ENCODE data around the gene REC114. TPM values are rescaled to one million over a fixed set of nuclear protein-coding genes. Genes with fewer than 3 reads are reported as not detected.

Gene REC114
- total and polyA plus RNA-seq, 10 of the 15 experiments (the other 5 are each of a cell fraction or from before 2014, with no cell fraction given): not detected

DNA sequence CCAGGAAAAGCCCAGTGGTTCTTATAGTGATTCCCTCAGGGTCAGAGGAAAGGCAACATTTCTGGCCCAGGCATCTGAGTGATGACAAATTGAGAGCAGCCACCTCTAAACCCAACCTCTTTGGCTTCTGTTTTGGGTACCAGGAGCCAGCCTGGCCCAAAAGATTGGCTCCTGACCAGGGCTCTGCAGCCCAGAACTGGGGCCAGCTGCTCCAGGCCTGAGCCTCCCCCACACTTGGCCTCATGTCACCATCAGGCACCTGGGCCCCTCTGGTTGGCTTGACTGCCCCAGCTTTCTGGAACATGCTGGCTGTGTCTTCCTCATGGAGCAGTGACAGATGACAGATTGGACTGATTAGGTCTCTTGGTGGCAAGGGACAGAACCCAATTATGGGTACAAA, 48.2 kb upstream of the REC114 start (continued):
- no peak for TF ChIP-seq BHLHE40 (IDR thresholded peaks at IDR 0.05; ENCODE audit: borderline replicate concordance in 1 of 2, low read depth in 2 of 2, low read length in 1 of 2)
- TF ChIP-seq, protein P1, sequence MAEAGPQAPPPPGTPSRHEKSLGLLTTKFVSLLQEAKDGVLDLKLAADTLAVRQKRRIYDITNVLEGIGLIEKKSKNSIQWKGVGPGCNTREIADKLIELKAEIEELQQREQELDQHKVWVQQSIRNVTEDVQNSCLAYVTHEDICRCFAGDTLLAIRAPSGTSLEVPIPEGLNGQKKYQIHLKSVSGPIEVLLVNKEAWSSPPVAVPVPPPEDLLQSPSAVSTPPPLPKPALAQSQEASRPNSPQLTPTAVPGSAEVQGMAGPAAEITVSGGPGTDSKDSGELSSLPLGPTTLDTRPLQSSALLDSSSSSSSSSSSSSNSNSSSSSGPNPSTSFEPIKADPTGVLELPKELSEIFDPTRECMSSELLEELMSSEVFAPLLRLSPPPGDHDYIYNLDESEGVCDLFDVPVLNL (IDR thresholded peaks at IDR 0.05; ENCODE audit: low read depth, low read length): no peak

DNA sequence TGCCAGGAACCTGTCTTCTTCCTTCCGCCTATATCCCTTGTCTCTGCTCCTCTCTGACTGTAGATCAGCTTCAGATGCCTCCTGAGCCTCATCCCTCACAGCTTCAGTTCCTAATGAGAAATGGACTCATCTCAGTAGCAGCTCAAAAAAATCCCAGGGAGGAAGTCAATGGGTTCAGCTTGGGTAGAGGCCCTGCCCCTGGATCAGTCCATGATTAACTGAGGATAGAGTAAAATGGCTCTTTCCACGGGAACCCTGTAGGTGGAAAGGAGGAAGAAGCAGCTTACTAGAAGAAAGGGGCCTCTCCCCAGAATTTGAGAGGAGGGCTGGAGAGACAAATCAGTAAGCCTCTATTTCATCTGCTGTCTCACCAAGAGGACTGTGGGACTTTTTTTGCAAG, 47.3 kb upstream of the REC114 start:
- H3K36me3 ChIP-seq (ENCODE audit: control insufficient read depth in 2 of 2, insufficient read depth in 2 of 2, low read length in 1 of 2): no peaks in the 10 kb centered on the region
- ChIA-PET CTCF (no interaction called here), SMC1A (ENCODE audit: uncharacterized antibody, unreplicated experiment) (no interaction called here), POLR2A (no interaction called here), RAD21 (ENCODE audit: unreplicated experiment) (no interaction called here)
- DNase-seq (ENCODE audit: low read depth, low spot score): no peak
- no peak overlapping the region for H2AFZ ChIP-seq (ENCODE audit: control insufficient read depth, low read depth, low read length)
- in situ Hi-C loops (cut with MboI) (no loop called here), intact Hi-C loops (cut with micrococcal nuclease; ENCODE audit: unreplicated experiment) (no loop called here)
- no peaks in the 10 kb centered on the region for H3K79me2 ChIP-seq (ENCODE audit: control insufficient read depth, insufficient read depth, low read length)
- peaks cover 0 to 3% of the 10 kb centered on the region in 2 experiments; a peak in 2 of 4 replicates for H3K27me3 ChIP-seq (replicated peaks in 1 of 2; ENCODE audit: control insufficient read depth in 2 of 2, insufficient read depth in 2 of 2, low read length in 1 of 2)
- BruUV-seq (replicated peaks): no TSS peak
- H3K9me3 ChIP-seq (replicated peaks; ENCODE audit: control insufficient read depth, insufficient read depth, low read length): no peaks in the 10 kb centered on the region
- TF ChIP-seq RFX5 (IDR thresholded peaks at IDR 0.05; ENCODE audit: low read depth, low read length) (no peak), ZBED1 (IDR thresholded peaks at IDR 0.05; ENCODE audit: borderline replicate concordance) (no peak), TARDBP (IDR thresholded peaks at IDR 0.05; ENCODE audit: borderline replicate concordance) (no peak), SRF (IDR thresholded peaks at IDR 0.05; ENCODE audit: low read depth in 2 of 2, low read length in 2 of 2) (no peak), FOXM1 (IDR thresholded peaks at IDR 0.05; ENCODE audit: low read depth, low read length) (no peak), ELK1 (IDR thresholded peaks at IDR 0.05; ENCODE audit: low read depth, low read length) (no peak), E4F1 (IDR thresholded peaks at IDR 0.05; ENCODE audit: borderline replicate concordance, partially characterized antibody) (no peak), ZSCAN29 (IDR thresholded peaks at IDR 0.05) (no peak), ATF7 (IDR thresholded peaks at IDR 0.05; ENCODE audit: low read depth) (no peak), TCF12 (IDR thresholded peaks at IDR 0.05; ENCODE audit: low read depth, low read length) (no peak), HDAC6 (IDR thresholded peaks at IDR 0.05; ENCODE audit: unreplicated experiment) (no peak), SPI1 (IDR thresholded peaks at IDR 0.05; ENCODE audit: borderline replicate concordance, insufficient read depth, low read depth, low read length) (no peak), IRF4 (IDR thresholded peaks at IDR 0.05; ENCODE audit: low read depth, low read length) (no peak), RBBP5 (conservative IDR thresholded peaks at IDR 0.05) (no peak), MTA3 (IDR thresholded peaks at IDR 0.05; ENCODE audit: borderline replicate concordance, low read length) (no peak), SREBF2 (IDR thresholded peaks at IDR 0.05; ENCODE audit: low read length) (no peak), ESRRA (IDR thresholded peaks at IDR 0.05; ENCODE audit: low read length) (no peak), BMI1 (IDR thresholded peaks at IDR 0.05; ENCODE audit: borderline replicate concordance) (no peak), KAT2A (conservative IDR thresholded peaks at IDR 0.05; ENCODE audit: control insufficient read depth, low read depth, low read length) (no peak)
- no peaks in the 10 kb centered on the region for H3K4me1 ChIP-seq (ENCODE audit: control insufficient read depth, insufficient read depth, low read length)
- no peak overlapping the region for H3K4me2 ChIP-seq (ENCODE audit: control insufficient read depth, insufficient read depth)
- 25% methylated on average over 2 of the region's 2 CpGs for WGBS (ENCODE audit: insufficient coverage, insufficient replicate concordance, low lambda C conversion rate, missing lambda C conversion rate)
- no peak overlapping the region for H3K4me3 ChIP-seq
- H3K27ac ChIP-seq (ENCODE audit: control insufficient read depth, insufficient read depth): no peak overlapping the region
- H4K20me1 ChIP-seq (ENCODE audit: control insufficient read depth, insufficient read depth): no peaks in the 10 kb centered on the region
- no peak for FAIRE-seq
- H3K9ac ChIP-seq (ENCODE audit: control insufficient read depth, insufficient read depth, low read length): no peak overlapping the region
- ATAC-seq: no peak

Measured in GM12878 (cell line).